WTC11 (cell line): ENCODE data around the gene SRSF9. TPM values are rescaled to one million over a fixed set of nuclear protein-coding genes. Genes with fewer than 3 reads are reported as not detected.
A peak's percentile ranks its signal among the peaks of the same experiment; 100 is the strongest.

Source experiments
- ATF1 ChIP-seq: sonication (generic); formaldehyde crosslinking; IDR thresholded peaks from 2 replicates; pipeline ENCODE4 v1.8.1; 2023; ENCODE audit warnings: mild to moderate bottlenecking, moderate library complexity, missing genetic modification reagents
- CBFB ChIP-seq: sonication (generic); formaldehyde crosslinking; IDR thresholded peaks from 2 replicates; pipeline ENCODE4 v1.8.1; 2022; ENCODE audit warnings: mild to moderate bottlenecking, low read depth, missing genetic modification reagents
- GABPB1 ChIP-seq: sonication (generic); formaldehyde crosslinking; IDR thresholded peaks from 2 replicates; pipeline ENCODE4 v1.8.1; 2023; ENCODE audit warnings: mild to moderate bottlenecking, missing genetic modification reagents
- IRF1 ChIP-seq: sonication (generic); formaldehyde crosslinking; IDR thresholded peaks from 2 replicates; pipeline ENCODE4 v1.8.0; 2023; ENCODE audit warnings: missing genetic modification reagents
- IRF2 ChIP-seq: sonication (generic); formaldehyde crosslinking; IDR thresholded peaks from 2 replicates; pipeline ENCODE4 v1.8.0; 2022; ENCODE audit warnings: low read depth, missing genetic modification reagents, borderline replicate concordance
- JUN ChIP-seq: sonication (generic); formaldehyde crosslinking; IDR thresholded peaks from 2 replicates; pipeline ENCODE4 v1.8.0; 2023; ENCODE audit warnings: mild to moderate bottlenecking, missing genetic modification reagents
- MAX ChIP-seq: sonication (generic); formaldehyde crosslinking; IDR thresholded peaks from 2 replicates; pipeline ENCODE4 v1.8.0; 2022; ENCODE audit warnings: mild to moderate bottlenecking, missing genetic modification reagents
- MXD4 ChIP-seq: fragments of 250-450 bp; sonication (Bioruptor Pico); IDR thresholded peaks from 2 replicates; pipeline ENCODE4 v1.8.0; 2021; ENCODE audit warnings: mild to moderate bottlenecking, moderate library complexity, borderline replicate concordance
- NR3C1 ChIP-seq: sonication (generic); formaldehyde crosslinking; conservative IDR thresholded peaks from 2 replicates; pipeline ENCODE4 v1.8.1; 2023; ENCODE audit warnings: low read depth, mild to moderate bottlenecking, missing genetic modification reagents
- OVOL2 ChIP-seq: fragments of 250-450 bp; sonication (Bioruptor Pico); IDR thresholded peaks from 2 replicates; pipeline ENCODE4 v1.9.0; 2021; ENCODE audit warnings: mild to moderate bottlenecking, borderline replicate concordance
- TP53 ChIP-seq: sonication (generic); formaldehyde crosslinking; IDR thresholded peaks from 2 replicates; pipeline ENCODE4 v1.8.1; 2023; ENCODE audit warnings: mild to moderate bottlenecking, missing genetic modification reagents
- ZNF121 ChIP-seq: sonication (generic); formaldehyde crosslinking; IDR thresholded peaks from 2 replicates; pipeline ENCODE4 v1.8.0; 2023; ENCODE audit warnings: missing genetic modification reagents
- ZNF219 ChIP-seq: sonication (generic); formaldehyde crosslinking; IDR thresholded peaks from 2 replicates; pipeline ENCODE4 v1.8.0; 2023; ENCODE audit warnings: missing genetic modification reagents, mild to moderate bottlenecking, borderline replicate concordance
- ZNF425 ChIP-seq: fragments of 250-450 bp; sonication (Bioruptor Pico); conservative IDR thresholded peaks from 2 replicates; pipeline ENCODE4 v1.9.0; 2021; ENCODE audit warnings: mild to moderate bottlenecking
- total RNA-seq: library from RNA; stranded (reverse); gene quantifications from 3 replicates; pipeline ENCODE4 v1.2.3, GENCODE V29; 2021
- TF ChIP-seq, protein P1 (sequence below): sonication (generic); formaldehyde crosslinking; IDR thresholded peaks from 2 replicates; pipeline ENCODE4 v1.8.1; 2023; ENCODE audit warnings: mild to moderate bottlenecking, missing genetic modification reagents, borderline replicate concordance
- TF ChIP-seq, protein P2 (sequence below): sonication (generic); formaldehyde crosslinking; IDR thresholded peaks from 2 replicates; pipeline ENCODE4 v1.8.1; 2023; ENCODE audit warnings: mild to moderate bottlenecking, moderate library complexity, missing genetic modification reagents
- TF ChIP-seq, protein P3 (sequence below): sonication (generic); formaldehyde crosslinking; IDR thresholded peaks from 2 replicates; pipeline ENCODE4 v1.8.1; 2022; ENCODE audit warnings: low read depth, mild to moderate bottlenecking, moderate library complexity, missing genetic modification reagents, borderline replicate concordance
- TF ChIP-seq, protein P4 (sequence below): fragments of 200-600 bp; IDR thresholded peaks from 2 replicates; pipeline ENCODE4 v1.8.0; 2022; ENCODE audit warnings: antibody characterized with exemption
- TF ChIP-seq, protein P5 (sequence below): sonication (generic); formaldehyde crosslinking; IDR thresholded peaks from 2 replicates; pipeline ENCODE4 v1.8.0; 2022; ENCODE audit warnings: mild to moderate bottlenecking, missing genetic modification reagents
- TF ChIP-seq, protein P6 (sequence below): sonication (generic); formaldehyde crosslinking; IDR thresholded peaks from 2 replicates; pipeline ENCODE4 v1.8.1; 2022; ENCODE audit warnings: low read depth, missing genetic modification reagents, borderline replicate concordance

The SRSF9 gene
- total RNA-seq, 1 experiment from 2014 or later: 286 TPM

GRCh38 chr12:120445911-120446843 lies 23.4 kb downstream of the SRSF9 start, which contains the start of the genes GATC and TRIAP1 (continued):
- TF ChIP-seq, protein P1, sequence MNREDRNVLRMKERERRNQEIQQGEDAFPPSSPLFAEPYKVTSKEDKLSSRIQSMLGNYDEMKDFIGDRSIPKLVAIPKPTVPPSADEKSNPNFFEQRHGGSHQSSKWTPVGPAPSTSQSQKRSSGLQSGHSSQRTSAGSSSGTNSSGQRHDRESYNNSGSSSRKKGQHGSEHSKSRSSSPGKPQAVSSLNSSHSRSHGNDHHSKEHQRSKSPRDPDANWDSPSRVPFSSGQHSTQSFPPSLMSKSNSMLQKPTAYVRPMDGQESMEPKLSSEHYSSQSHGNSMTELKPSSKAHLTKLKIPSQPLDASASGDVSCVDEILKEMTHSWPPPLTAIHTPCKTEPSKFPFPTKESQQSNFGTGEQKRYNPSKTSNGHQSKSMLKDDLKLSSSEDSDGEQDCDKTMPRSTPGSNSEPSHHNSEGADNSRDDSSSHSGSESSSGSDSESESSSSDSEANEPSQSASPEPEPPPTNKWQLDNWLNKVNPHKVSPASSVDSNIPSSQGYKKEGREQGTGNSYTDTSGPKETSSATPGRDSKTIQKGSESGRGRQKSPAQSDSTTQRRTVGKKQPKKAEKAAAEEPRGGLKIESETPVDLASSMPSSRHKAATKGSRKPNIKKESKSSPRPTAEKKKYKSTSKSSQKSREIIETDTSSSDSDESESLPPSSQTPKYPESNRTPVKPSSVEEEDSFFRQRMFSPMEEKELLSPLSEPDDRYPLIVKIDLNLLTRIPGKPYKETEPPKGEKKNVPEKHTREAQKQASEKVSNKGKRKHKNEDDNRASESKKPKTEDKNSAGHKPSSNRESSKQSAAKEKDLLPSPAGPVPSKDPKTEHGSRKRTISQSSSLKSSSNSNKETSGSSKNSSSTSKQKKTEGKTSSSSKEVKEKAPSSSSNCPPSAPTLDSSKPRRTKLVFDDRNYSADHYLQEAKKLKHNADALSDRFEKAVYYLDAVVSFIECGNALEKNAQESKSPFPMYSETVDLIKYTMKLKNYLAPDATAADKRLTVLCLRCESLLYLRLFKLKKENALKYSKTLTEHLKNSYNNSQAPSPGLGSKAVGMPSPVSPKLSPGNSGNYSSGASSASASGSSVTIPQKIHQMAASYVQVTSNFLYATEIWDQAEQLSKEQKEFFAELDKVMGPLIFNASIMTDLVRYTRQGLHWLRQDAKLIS: no peak
- TF ChIP-seq, protein P2, sequence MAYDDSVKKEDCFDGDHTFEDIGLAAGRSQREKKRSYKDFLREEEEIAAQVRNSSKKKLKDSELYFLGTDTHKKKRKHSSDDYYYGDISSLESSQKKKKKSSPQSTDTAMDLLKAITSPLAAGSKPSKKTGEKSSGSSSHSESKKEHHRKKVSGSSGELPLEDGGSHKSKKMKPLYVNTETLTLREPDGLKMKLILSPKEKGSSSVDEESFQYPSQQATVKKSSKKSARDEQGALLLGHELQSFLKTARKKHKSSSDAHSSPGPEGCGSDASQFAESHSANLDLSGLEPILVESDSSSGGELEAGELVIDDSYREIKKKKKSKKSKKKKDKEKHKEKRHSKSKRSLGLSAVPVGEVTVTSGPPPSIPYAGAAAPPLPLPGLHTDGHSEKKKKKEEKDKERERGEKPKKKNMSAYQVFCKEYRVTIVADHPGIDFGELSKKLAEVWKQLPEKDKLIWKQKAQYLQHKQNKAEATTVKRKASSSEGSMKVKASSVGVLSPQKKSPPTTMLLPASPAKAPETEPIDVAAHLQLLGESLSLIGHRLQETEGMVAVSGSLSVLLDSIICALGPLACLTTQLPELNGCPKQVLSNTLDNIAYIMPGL (CRISPR knock-in tag): peak; percentile 97
- TF ChIP-seq, protein P3, sequence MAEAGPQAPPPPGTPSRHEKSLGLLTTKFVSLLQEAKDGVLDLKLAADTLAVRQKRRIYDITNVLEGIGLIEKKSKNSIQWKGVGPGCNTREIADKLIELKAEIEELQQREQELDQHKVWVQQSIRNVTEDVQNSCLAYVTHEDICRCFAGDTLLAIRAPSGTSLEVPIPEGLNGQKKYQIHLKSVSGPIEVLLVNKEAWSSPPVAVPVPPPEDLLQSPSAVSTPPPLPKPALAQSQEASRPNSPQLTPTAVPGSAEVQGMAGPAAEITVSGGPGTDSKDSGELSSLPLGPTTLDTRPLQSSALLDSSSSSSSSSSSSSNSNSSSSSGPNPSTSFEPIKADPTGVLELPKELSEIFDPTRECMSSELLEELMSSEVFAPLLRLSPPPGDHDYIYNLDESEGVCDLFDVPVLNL (CRISPR knock-in tag): no peak
- TF ChIP-seq IRF1 (CRISPR knock-in tag): peak; percentile 88
- no peak for TF ChIP-seq OVOL2 (CRISPR knock-in tag)
- peak; percentile 90; the same call in 1 of the 2 replicates for TF ChIP-seq CBFB (CRISPR knock-in tag)
- peak; percentile 71; the same call in 1 of the 2 replicates for TF ChIP-seq ZNF121 (CRISPR knock-in tag)
- peak; percentile 99 for TF ChIP-seq ATF1 (CRISPR knock-in tag)
- TF ChIP-seq TP53 (CRISPR knock-in tag): peak; percentile 96
- TF ChIP-seq MAX (CRISPR knock-in tag): peak; percentile 99
- TF ChIP-seq JUN (CRISPR knock-in tag): peak; percentile 71; the same call in 1 of the 2 replicates
- TF ChIP-seq IRF2 (CRISPR knock-in tag): no peak
- TF ChIP-seq, protein P4, sequence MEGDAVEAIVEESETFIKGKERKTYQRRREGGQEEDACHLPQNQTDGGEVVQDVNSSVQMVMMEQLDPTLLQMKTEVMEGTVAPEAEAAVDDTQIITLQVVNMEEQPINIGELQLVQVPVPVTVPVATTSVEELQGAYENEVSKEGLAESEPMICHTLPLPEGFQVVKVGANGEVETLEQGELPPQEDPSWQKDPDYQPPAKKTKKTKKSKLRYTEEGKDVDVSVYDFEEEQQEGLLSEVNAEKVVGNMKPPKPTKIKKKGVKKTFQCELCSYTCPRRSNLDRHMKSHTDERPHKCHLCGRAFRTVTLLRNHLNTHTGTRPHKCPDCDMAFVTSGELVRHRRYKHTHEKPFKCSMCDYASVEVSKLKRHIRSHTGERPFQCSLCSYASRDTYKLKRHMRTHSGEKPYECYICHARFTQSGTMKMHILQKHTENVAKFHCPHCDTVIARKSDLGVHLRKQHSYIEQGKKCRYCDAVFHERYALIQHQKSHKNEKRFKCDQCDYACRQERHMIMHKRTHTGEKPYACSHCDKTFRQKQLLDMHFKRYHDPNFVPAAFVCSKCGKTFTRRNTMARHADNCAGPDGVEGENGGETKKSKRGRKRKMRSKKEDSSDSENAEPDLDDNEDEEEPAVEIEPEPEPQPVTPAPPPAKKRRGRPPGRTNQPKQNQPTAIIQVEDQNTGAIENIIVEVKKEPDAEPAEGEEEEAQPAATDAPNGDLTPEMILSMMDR: no peak
- TF ChIP-seq GABPB1: no peak; the same call in none of the 2 replicates
- TF ChIP-seq, protein P5, sequence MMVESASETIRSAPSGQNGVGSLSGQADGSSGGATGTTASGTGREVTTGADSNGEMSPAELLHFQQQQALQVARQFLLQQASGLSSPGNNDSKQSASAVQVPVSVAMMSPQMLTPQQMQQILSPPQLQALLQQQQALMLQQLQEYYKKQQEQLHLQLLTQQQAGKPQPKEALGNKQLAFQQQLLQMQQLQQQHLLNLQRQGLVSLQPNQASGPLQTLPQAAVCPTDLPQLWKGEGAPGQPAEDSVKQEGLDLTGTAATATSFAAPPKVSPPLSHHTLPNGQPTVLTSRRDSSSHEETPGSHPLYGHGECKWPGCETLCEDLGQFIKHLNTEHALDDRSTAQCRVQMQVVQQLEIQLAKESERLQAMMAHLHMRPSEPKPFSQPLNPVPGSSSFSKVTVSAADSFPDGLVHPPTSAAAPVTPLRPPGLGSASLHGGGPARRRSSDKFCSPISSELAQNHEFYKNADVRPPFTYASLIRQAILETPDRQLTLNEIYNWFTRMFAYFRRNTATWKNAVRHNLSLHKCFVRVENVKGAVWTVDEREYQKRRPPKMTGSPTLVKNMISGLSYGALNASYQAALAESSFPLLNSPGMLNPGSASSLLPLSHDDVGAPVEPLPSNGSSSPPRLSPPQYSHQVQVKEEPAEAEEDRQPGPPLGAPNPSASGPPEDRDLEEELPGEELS: peak; percentile 81; the same call in 1 of the 2 replicates
- no peak for TF ChIP-seq ZNF425
- TF ChIP-seq, protein P6, sequence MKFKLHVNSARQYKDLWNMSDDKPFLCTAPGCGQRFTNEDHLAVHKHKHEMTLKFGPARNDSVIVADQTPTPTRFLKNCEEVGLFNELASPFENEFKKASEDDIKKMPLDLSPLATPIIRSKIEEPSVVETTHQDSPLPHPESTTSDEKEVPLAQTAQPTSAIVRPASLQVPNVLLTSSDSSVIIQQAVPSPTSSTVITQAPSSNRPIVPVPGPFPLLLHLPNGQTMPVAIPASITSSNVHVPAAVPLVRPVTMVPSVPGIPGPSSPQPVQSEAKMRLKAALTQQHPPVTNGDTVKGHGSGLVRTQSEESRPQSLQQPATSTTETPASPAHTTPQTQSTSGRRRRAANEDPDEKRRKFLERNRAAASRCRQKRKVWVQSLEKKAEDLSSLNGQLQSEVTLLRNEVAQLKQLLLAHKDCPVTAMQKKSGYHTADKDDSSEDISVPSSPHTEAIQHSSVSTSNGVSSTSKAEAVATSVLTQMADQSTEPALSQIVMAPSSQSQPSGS: 0 out of 2 replicates have a peak, but pooled peaks have one; percentile 40
- no peak for TF ChIP-seq MXD4 (CRISPR knock-in tag)
- TF ChIP-seq ZNF219: peak; percentile 52; the same call in 1 of the 2 replicates
- no peak for TF ChIP-seq NR3C1 (CRISPR knock-in tag)
